SKM-1 treated with dmso at 0.1 percent for 144 hours (cell line): ENCODE measurements around the gene UCHL1.
"Not testable (repeated sequence)": the region's sequence is repeated elsewhere in the genome, so short reads cannot be mapped to it uniquely, and the experiment has no call there.

ENCODE experiments used
- DNase-seq: peaks from one replicate; lab custom pipeline; 2025; ENCODE audit not compliant: unreplicated experiment; lab: John Stamatoyannopoulos, UW

UCHL1 gene

DNA sequence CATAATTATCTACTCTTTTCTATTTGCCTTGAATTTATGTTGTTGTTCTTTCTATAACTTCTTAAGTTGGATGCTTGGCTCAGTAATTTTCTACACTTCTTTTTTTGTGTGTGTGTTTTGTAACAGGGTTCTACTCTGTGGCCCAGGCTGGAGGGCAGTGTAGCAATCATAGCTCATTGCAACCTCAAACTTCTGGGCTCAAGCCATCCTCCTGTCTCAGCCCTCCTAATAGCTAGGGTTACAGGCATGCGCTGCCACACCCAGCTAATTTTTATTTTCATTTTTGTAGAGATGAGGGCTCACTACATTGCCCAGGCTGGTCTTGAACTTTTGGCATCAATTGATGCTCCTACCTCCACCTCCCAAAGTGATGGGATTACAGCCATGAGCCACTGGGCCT is 20.7 kb upstream of the UCHL1 start:
- DNase-seq: peak; percentile 31

DNA sequence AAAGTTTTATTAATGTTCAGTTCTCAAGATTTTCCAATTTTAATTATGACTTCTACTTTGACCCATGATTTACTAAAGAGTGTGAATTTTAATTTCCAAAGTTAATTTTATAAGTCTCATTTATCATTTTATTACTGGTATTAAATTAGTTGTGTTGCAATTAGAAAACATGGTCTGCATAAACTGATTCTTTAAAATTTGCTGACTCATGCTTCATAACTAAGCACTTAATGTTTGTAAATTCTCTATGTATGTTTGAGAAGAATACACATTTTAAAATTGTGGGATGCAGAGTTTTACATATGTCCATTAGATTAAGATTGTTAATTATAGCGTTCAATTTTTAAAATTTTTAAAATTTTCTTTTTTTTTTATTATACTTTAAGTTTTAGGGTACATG is 20.2 kb upstream of the UCHL1 start:
- no peak for DNase-seq

DNA sequence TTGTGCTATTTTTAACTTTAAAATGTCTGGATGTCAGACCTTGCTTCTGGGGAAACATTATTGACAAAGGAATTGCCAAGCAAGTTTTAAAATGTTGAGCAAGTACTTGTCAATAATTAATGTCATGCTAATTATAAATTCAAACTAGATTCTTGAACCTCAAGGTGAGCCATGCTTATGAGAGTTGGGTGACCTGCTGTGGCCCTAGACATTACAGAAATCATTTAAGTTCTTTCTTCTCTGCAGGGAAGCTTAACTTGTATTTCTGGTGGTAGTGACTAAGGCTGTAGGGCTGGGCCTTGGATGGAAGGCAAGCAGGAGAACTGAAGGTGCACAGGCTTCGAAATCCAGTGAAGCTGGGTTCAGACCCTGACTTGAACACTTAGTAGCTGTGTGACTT is 14.8 kb upstream of the UCHL1 start:
- no peak for DNase-seq

DNA sequence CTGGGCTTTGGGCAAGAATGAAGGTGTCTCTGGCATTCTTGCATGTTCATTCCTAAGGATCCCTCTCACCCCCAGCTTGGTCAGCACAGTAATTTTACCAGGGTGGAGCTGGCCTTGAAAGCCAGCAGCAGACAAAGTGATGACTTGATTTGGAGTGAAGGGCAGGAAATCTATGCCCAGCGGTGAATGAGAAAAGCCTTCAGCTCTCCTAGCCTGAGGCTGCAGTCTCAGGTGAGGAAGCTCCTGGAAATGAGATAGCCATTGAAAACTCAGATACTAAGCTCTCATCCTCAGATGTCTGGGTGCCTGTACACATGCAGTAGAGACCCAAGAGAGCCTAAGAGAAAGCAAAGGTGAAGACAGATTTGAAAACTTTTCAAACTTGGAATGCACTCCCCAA is 10.7 kb upstream of the UCHL1 start:
- DNase-seq: no peak

DNA sequence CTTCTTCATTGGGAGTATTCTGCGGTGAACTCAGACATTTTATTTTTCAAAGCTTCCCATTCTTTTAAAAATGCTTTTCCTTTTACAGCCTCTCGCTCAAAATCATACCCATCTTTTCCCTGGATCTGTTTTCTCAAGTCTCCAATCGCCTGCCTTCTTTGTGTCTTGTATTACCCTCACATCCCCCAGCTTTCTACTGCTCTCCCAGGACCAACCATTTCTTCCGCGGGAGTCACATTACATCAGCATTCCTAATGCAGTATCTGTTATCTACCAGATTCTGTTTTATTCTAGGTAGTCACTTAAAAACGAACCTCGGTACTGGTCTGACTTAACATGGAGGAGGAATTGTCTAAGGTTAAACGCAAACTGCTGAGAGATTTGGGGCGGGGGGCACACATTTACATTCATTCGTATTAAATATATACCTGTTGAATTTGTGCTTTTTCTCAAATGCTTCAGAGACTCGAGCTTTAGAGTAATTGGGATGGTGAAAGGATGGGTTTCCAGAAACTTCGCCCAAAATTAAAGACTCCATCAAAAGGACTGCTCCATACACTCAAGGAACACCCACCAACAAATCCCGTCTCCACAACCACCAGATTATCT is 493 bp upstream of the UCHL1 start:
- no peak for DNase-seq

DNA sequence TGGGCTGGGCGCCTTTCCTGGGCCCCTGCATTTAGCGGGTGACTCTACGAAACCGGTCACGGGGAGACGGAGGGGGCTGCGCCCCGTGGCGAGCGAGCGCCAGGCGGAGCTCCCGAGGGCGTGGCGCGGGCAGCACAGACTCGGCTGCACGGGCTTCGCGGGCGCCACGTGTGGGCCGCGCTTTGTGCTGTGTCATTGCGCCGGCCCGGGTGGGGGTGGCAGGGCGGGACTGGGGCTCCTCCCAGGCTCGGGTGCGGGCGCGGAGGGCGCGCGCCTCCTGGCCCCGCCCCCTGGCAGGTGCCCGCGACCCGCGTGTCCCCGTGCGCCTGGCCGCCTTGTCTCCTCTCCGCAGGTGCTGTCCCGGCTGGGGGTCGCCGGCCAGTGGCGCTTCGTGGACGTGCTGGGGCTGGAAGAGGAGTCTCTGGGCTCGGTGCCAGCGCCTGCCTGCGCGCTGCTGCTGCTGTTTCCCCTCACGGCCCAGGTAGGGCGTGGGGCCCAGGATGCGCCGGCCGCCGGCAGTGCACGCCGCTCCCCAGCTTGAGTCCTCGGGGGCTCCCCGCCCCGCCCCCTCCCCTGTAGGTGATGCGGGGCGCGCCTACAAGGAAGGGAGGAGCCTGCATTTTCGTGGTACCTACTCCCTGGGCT is 651 bp downstream of the UCHL1 start:
- peak; percentile 21 for DNase-seq

DNA sequence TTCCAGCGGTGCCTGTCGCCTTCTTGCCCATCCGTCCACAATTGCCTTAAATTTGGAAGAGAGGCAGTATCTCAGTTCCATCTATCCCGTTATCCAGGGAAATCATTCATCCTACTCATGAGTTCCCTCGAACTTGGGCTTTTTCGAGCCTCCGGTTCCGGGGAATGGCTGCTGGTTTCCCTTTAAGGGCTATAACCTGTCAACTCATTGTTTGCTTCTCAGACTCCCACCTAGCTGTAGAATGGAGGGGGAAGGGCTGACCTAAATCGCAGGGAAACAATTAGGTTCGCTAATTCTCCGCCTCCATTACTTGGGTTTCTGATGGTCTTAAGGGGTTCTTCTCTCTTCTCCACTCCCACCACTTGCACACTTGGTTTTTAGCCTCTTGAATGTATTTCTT is 1.2 kb downstream of the UCHL1 start:
- no peak for DNase-seq

DNA sequence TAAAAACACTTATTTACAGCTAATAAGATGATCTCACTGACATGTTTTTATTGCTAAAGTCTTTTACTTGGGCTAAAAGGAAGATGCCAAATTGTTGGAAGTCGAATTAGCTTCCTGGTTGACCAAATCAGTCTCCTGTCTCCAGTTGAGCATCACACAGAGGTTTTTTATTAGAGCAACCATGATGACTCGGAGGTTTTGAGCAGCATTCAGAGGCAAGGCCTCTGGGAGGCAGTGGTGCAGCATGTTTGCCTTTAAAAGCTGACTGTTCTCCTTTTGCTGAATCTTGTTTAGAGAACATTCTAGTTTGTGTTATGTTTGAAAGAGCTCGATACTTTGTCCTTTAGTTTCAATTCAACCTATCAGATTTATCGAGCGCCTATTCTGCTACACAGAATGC is 2.1 kb downstream of the UCHL1 start:
- DNase-seq: peak; percentile 48

DNA sequence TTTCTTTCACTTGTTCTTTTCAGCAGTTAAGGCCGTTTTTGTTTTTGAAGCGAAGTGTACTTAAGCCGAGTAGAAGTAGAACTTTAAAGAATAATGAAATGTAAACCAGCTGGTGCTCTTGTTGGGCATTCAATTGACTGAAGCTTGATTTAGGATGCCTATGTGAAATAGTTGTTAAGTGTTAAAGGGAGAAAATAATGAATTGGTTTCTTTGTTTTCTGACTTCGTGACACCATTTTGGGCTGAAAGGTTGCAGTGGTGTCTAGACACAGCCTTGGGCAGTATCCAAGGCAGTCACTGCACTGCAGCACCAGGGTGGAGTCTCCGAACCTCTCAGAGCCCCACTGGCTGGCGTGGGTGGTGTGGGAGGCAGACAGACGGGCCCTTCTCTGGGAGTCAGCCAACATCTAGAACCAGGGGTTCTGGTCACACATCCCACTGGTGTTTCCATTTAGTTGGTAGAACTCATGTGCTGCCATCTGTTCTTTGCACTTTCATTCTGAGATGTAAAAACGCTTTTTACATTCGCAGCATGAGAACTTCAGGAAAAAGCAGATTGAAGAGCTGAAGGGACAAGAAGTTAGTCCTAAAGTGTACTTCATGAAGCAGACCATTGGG is 3.5 kb downstream of the UCHL1 start:
- DNase-seq: no peak

DNA sequence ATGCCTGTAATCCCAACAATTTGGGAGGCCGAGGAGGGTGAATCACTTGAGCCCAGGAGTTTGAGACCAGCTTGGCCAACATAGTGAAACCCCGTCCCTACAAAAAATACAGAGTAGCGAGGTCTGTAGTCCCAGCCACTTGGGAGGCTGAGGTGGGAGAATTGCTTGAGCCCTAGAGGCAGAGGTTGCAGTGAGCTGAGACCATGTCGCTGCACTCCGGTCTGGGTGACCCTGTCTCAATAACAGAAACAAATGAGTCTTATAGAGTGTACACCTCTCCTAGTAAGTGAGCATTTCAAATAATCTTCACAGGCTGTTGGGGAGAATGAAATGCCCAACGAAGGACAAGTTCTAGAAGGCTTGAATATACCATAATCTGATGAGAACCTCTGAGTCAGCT is 5.5 kb downstream of the UCHL1 start:
- DNase-seq: no peak

DNA sequence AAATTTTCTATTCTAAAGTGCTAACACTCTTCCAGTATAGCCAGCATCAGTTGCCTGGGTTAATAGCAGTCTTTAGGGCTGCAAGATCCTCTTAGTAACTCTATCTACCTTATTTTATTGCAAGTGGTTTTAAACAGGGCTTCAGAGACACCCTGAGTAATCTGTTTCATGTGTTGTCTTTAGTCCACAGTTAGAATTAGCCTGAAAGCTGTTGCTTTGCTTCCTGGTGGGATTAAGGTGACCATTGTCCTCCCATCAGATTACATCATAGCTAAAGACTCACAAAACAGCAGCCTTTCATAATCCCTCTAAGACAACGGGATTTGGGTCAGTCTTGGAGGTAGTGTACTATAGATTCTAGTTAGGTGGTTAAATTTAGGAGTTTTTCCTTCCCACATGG is 7.5 kb downstream of the UCHL1 start:
- DNase-seq: no peak

DNA sequence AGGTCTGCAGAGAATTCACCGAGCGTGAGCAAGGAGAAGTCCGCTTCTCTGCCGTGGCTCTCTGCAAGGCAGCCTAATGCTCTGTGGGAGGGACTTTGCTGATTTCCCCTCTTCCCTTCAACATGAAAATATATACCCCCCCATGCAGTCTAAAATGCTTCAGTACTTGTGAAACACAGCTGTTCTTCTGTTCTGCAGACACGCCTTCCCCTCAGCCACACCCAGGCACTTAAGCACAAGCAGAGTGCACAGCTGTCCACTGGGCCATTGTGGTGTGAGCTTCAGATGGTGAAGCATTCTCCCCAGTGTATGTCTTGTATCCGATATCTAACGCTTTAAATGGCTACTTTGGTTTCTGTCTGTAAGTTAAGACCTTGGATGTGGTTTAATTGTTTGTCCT is 11.3 kb downstream of the UCHL1 start:
- DNase-seq: no peak

DNA sequence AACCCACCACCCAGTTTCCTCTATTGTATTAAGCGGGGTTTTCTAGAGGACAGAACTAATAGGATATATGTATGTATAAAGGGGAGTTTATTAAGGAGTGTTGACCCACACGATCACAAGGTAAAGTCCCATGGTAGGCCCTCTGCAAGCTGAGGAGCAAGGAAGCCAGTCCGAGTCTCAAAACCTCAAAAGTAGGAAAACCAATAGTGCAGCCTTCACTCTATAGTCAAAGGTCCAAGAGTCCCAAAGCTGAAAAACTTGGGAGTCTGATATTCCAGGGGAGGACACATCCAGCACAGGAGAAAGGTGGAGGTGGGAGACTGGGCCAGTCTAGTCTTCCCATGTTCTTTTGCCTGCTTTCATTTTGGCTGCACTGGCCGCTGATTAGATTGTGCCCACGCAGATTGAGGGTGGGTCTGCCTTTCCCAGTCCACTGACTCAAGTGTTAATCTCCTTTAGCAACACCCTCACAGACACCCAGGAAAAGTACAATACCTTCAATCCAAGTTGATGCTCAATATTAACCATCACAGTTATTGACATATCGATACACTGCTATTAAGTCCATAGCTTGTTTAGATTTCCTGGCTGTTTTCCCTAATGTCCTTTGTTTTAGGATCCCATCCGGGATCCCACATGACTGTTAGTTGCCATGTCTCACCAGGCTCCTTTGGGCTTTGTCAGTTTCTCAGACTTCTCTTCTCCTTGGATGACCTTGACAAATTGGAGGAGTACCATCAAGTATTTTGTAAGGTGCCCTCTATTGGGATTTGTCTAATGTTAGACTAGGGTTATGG is 12.2 kb downstream of the UCHL1 start:
- no peak for DNase-seq

DNA sequence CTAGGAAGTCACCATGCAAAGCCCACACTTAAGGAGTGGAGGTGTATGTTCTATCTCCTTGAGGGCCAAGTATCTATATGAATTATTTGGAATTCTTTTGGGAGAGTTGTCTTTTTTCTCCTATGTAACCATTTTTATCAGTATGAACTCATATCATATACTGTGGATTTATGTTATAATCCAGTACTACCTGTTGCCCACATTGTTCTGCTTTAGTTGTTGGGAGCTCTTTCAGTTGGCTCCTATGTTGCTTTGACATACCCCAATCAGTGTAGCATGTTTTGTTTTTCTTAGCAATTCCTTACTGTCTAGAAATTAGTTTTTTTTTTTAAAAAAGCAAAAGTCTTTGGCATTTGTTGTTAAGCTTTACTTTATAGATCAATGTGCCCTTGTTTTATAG is 13.0 kb downstream of the UCHL1 start:
- no peak for DNase-seq

DNA sequence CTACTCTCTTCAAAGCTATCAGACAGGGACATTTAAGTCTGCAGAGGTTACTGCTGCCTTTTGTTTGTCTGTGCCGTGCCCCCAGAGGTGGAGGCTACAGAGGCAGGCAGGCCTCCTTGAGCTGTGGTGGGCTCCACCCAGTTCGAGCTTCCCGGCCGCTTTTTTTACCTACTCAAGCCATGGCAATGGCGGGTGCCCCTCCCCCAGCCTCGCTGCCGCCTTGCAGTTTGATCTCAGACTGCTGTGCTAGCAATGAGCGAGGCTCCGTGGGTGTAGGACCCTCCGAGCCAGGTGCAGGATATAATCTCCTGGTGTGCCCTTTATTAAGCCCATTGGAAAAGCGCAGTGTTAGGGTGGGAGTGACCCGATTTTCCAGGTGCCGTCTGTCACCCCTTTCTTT is 19.2 kb downstream of the UCHL1 start:
- DNase-seq: not testable (repeated sequence)

DNA sequence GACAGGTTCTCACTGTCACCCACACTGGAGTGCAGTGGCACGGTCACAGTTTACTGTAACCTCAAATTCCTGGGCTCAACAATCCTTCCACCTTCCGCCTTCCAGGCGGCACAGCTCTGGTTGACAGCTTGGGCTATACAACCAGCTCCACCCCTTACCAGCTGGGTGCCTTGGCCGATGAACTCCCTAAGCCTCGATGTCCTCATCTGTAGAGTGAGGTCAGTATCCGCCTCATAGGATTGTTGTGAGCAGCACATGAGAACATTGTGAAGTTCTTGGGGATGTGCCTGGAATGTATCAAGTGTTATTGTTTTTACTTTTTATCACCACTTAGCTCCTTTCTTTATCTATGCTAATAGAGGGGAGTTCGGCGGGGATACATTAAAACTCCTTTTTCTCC is 23.3 kb downstream of the UCHL1 start:
- DNase-seq: no peak

DNA sequence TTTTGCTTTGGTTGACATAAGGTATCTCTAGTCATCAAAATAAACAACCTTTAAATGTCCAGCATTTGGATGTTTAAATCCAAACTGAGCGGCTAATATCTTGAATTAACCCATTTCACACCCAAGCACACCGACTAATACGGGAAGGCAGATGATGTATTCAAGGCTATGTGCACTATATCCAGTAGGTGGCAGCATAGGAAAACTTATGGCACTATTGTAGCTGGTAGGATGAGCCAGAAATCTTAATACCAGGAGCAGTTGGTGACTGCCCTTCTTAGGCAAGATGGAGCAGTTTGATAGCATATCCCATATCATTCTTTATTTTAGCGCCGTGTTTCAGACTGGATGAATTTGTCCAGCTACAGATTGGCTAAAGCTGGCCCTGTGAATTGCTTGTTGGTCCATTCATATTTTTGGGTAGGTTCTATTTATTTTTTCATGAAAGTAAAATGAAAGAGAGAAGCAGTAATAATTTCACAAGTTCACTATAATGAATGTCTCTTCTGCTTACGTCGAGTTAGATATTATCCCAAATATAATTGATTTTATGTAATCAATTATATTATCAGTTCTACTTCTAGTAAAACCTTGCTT is 24.4 kb downstream of the UCHL1 start:
- peak; percentile 61 for DNase-seq

DNA sequence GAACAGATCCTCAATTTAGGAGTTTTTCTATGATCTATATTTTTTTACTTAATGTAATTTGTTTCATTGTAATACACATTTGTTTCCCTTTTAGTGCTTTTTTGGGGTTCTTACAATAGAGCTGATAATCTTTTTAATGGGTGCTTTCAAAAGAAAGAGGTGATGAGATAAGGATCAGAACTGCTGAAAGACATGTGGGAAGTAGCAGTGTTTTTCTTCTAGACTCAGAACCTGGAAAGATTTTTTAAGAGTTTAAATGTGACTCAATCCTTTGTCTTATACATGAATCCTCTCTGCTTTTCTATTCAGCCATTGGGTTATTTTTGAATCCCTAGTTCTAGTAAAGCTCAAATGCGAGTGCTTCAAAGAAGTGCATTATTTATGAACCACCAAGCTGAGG is 25.6 kb downstream of the UCHL1 start:
- no peak for DNase-seq

DNA sequence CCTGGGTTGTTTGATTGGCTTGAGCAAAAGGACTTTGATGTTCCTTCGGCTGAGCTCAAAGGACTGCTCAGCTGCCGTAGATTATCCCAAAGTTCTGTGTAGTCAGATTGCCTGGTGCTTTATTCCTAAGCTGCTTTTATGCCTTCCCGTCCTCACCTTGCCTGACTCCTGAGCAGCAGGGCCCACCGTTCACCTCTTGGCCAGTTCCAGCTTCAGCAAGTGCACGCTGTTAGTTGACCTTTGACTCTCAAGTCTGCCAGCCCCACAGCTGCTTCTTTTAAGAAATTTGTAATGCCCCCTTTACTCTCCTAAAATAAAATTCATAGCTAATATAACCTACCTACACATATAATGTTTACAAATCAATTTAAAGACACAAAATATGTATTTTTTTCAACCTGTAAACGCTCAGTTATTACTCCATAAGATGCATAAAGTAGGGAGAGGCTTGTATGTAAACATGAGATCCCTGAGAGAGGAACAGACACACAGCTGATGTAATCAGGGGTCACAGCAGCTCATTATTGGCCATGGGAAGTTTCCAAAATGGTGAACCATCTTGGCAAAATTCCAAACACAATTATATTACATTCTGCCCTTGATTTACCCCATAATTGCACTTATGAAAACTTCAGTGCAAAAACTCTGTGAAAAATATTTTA is 28.6 kb downstream of the UCHL1 start:
- DNase-seq: no peak

DNA sequence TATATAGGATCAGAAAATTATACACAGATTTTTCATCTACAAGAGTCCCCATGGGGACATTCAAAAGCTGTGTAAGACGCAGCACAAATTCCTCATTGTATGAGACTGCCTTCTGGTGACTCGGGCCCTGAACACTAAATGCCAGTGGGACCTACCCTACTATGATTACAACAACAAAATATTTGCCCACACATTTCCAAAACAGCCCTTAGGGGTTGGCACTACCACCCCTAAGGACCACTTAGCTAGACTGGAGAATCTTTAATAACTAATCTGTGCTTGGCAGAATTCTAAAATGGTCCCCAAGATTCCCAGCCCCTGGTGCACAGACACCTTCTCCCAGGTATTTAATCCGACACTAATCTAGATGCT is 29.1 kb downstream of the UCHL1 start:
- DNase-seq: no peak

DNA sequence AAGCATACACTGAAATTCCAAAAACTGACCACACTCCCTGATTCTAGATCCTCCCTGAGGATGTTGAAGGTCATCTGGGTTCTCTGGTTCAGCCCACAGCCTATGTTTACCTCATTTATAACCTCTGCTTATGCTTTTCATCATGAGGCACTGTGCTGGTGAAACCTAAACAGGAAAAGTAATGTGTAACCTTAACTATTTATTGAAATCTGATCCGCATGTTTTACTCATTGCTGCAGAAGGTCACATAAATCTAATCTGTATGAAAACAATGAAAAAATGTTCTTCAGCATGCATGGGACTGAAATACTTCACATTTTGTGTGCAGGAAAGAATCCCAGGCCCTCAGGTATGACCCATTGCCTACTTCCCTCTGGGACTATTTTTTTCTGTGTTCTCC is 30.3 kb downstream of the UCHL1 start:
- DNase-seq: no peak
